HepG2 (cell line): Measurements from ENCODE around the gene SMAD3. TPM values are rescaled to one million over a fixed set of nuclear protein-coding genes. Genes with fewer than 3 reads are reported as not detected.

ENCODE experiments used
- EED ChIP-seq: sonication (generic); formaldehyde crosslinking; IDR thresholded peaks from 2 replicates; pipeline ENCODE4 v1.5.0; 2020; ENCODE audit warnings: mild to moderate bottlenecking, missing genetic modification reagents
- HOXA7 ChIP-seq: sonication (generic); formaldehyde crosslinking; IDR thresholded peaks from 2 replicates; pipeline ENCODE4 v1.8.1; 2022; ENCODE audit warnings: mild to moderate bottlenecking, missing genetic modification reagents, moderate library complexity
- MBD4 ChIP-seq: IDR thresholded peaks from 2 replicates; pipeline ENCODE4 v1.6.1; 2012; ENCODE audit warnings: low read length, inconsistent platforms, borderline replicate concordance
- PHB2 ChIP-seq: fragments of 450-650 bp; IDR thresholded peaks from 2 replicates; pipeline ENCODE4 v1.6.1; 2018; ENCODE audit not compliant: partially characterized antibody
- SP5 ChIP-seq: IDR thresholded peaks from 2 replicates; pipeline ENCODE4 v1.6.1; 2016; ENCODE audit warnings: low read depth, borderline replicate concordance
- TEAD3 ChIP-seq: optimal IDR thresholded peaks from 2 replicates; pipeline ENCODE3; 2016; ENCODE audit warnings: borderline replicate concordance
- TSC22D2 ChIP-seq: sonication (generic); formaldehyde crosslinking; IDR thresholded peaks from 2 replicates; pipeline ENCODE4 v1.5.1; 2020; ENCODE audit warnings: missing genetic modification reagents, mild to moderate bottlenecking, borderline replicate concordance
- ZBTB20 ChIP-seq: sonication (generic); formaldehyde crosslinking; IDR thresholded peaks from 2 replicates; pipeline ENCODE4 v1.8.1; 2023; ENCODE audit warnings: missing genetic modification reagents, low read depth, mild to moderate bottlenecking, borderline replicate concordance
- ZBTB7A ChIP-seq: sonication (generic); formaldehyde crosslinking; IDR thresholded peaks from 2 replicates; pipeline ENCODE4 v1.8.0; 2022; ENCODE audit warnings: mild to moderate bottlenecking, missing genetic modification reagents
- ZNF441 ChIP-seq: sonication (generic); formaldehyde crosslinking; IDR thresholded peaks from 2 replicates; pipeline ENCODE4 v1.7.0; 2021; ENCODE audit warnings: missing genetic modification reagents, borderline replicate concordance
- ZNF577 ChIP-seq: sonication (generic); formaldehyde crosslinking; IDR thresholded peaks from 2 replicates; pipeline ENCODE4 v1.4.0; 2020; ENCODE audit warnings: mild to moderate bottlenecking, low read depth, missing genetic modification reagents, borderline replicate concordance
- ZNF605 ChIP-seq: sonication (generic); formaldehyde crosslinking; IDR thresholded peaks from 2 replicates; pipeline ENCODE4 v1.8.0; 2022; ENCODE audit warnings: mild to moderate bottlenecking, missing genetic modification reagents
- ZNF724P ChIP-seq: sonication (generic); formaldehyde crosslinking; IDR thresholded peaks from 2 replicates; pipeline ENCODE4 v1.8.0; 2022; ENCODE audit warnings: missing genetic modification reagents, borderline replicate concordance
- ZNF788 ChIP-seq: sonication (generic); formaldehyde crosslinking; IDR thresholded peaks from 2 replicates; pipeline ENCODE4 v1.5.0; 2020; ENCODE audit warnings: mild to moderate bottlenecking, missing genetic modification reagents, borderline replicate concordance
- ZNF850 ChIP-seq: sonication (generic); formaldehyde crosslinking; conservative IDR thresholded peaks from 2 replicates; pipeline ENCODE4 v1.9.0; 2021; ENCODE audit warnings: mild to moderate bottlenecking, missing genetic modification reagents
- polyA plus RNA-seq, 8 experiments: library from polyadenylated mRNA; depleted of rRNA in 3 of 8; stranded (reverse) in 7 of 8; unstranded in 1 of 8; fragments of >200 nt; fragmentation: Illumina TruSeq in 4 of 8; extraction: Trizol in 4 of 8; gene quantifications; 2 replicates each; pipeline versions ENCODE4 v1.2.1 to v1.2.3, GENCODE V29; 2011 to 2016; ENCODE audit warnings: low read depth in 4 of 8, missing spikeins in 1 of 8, mixed read lengths in 1 of 8; ENCODE audit not compliant: insufficient read depth in 1 of 8
- total RNA-seq, 5 experiments: library from RNA; depleted of rRNA; stranded (reverse); fragments of >200 nt; fragmentation: Illumina TruSeq; extraction: Trizol; gene quantifications; 2 replicates each; pipeline ENCODE4 v1.2.3, GENCODE V29; 2016; ENCODE audit warnings: low read depth in 1 of 5
- TF ChIP-seq, protein P1 (sequence below): sonication (generic); formaldehyde crosslinking; conservative IDR thresholded peaks from 2 replicates; pipeline ENCODE4 v1.5.0; 2020; ENCODE audit warnings: missing genetic modification reagents
- TF ChIP-seq, protein P2 (sequence below): IDR thresholded peaks from 2 replicates; pipeline ENCODE4 v1.6.1; 2016; ENCODE audit warnings: missing genetic modification reagents, missing compliant biosample characterization
- TF ChIP-seq, protein P3 (sequence below): IDR thresholded peaks from 2 replicates; pipeline ENCODE4 v1.4.0; 2020; ENCODE audit warnings: mild to moderate bottlenecking, missing genetic modification reagents
- TF ChIP-seq, protein P4 (sequence below): sonication (generic); formaldehyde crosslinking; IDR thresholded peaks from 2 replicates; pipeline ENCODE4 v1.4.0; 2020; ENCODE audit warnings: missing genetic modification reagents, borderline replicate concordance
- TF ChIP-seq, protein P5 (sequence below): IDR thresholded peaks from 2 replicates; pipeline ENCODE4 v1.6.1; 2012; ENCODE audit warnings: low read depth, low read length, improper control_type of control experiment

Gene SMAD3
- total and polyA plus RNA-seq, 2 of the 13 experiments (the other 11 are each of a cell fraction or from before 2014, with no cell fraction given): 8.6 to 56.3 TPM

DNA sequence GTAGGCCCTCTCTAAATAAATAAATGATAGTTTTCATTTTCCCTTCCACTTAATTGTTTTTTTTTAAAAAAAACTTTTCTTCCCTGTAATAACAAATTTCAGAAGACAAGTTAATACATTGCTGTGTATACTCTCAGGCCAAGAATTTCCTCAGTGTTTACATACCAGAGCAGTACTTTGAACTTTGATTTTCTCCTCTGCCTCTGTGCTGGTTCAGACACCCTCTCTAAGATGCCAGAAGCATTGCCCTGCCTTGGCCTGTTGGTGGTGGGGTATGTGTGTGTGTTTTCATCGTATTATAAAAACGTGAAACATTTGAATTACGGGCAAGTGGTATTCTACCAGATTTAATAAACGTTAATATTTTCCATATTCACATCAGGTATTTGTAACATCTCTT, 70.1 kb downstream of the SMAD3 start (continued):
- TF ChIP-seq, protein P1, sequence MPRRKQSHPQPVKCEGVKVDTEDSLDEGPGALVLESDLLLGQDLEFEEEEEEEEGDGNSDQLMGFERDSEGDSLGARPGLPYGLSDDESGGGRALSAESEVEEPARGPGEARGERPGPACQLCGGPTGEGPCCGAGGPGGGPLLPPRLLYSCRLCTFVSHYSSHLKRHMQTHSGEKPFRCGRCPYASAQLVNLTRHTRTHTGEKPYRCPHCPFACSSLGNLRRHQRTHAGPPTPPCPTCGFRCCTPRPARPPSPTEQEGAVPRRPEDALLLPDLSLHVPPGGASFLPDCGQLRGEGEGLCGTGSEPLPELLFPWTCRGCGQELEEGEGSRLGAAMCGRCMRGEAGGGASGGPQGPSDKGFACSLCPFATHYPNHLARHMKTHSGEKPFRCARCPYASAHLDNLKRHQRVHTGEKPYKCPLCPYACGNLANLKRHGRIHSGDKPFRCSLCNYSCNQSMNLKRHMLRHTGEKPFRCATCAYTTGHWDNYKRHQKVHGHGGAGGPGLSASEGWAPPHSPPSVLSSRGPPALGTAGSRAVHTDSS (CRISPR knock-in tag): no peak
- TF ChIP-seq, protein P2, sequence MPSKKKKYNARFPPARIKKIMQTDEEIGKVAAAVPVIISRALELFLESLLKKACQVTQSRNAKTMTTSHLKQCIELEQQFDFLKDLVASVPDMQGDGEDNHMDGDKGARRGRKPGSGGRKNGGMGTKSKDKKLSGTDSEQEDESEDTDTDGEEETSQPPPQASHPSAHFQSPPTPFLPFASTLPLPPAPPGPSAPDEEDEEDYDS (CRISPR knock-in tag): no peak
- TF ChIP-seq ZNF788 (CRISPR knock-in tag) (no peak), MBD4 (no peak), ZNF577 (no peak), HOXA7 (CRISPR knock-in tag) (no peak), TEAD3 (CRISPR knock-in tag) (peak; percentile 97), ZNF724P (no peak), ZNF605 (CRISPR knock-in tag) (no peak), ZNF850 (no peak), ZNF441 (no peak), SP5 (CRISPR knock-in tag) (no peak), ZBTB20 (CRISPR knock-in tag) (no peak), EED (CRISPR knock-in tag) (no peak), PHB2 (no peak), ZBTB7A (CRISPR knock-in tag) (no peak), TSC22D2 (CRISPR knock-in tag) (no peak)
- TF ChIP-seq, protein P3, sequence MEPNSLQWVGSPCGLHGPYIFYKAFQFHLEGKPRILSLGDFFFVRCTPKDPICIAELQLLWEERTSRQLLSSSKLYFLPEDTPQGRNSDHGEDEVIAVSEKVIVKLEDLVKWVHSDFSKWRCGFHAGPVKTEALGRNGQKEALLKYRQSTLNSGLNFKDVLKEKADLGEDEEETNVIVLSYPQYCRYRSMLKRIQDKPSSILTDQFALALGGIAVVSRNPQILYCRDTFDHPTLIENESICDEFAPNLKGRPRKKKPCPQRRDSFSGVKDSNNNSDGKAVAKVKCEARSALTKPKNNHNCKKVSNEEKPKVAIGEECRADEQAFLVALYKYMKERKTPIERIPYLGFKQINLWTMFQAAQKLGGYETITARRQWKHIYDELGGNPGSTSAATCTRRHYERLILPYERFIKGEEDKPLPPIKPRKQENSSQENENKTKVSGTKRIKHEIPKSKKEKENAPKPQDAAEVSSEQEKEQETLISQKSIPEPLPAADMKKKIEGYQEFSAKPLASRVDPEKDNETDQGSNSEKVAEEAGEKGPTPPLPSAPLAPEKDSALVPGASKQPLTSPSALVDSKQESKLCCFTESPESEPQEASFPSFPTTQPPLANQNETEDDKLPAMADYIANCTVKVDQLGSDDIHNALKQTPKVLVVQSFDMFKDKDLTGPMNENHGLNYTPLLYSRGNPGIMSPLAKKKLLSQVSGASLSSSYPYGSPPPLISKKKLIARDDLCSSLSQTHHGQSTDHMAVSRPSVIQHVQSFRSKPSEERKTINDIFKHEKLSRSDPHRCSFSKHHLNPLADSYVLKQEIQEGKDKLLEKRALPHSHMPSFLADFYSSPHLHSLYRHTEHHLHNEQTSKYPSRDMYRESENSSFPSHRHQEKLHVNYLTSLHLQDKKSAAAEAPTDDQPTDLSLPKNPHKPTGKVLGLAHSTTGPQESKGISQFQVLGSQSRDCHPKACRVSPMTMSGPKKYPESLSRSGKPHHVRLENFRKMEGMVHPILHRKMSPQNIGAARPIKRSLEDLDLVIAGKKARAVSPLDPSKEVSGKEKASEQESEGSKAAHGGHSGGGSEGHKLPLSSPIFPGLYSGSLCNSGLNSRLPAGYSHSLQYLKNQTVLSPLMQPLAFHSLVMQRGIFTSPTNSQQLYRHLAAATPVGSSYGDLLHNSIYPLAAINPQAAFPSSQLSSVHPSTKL: peak; percentile 91
- TF ChIP-seq, protein P4, sequence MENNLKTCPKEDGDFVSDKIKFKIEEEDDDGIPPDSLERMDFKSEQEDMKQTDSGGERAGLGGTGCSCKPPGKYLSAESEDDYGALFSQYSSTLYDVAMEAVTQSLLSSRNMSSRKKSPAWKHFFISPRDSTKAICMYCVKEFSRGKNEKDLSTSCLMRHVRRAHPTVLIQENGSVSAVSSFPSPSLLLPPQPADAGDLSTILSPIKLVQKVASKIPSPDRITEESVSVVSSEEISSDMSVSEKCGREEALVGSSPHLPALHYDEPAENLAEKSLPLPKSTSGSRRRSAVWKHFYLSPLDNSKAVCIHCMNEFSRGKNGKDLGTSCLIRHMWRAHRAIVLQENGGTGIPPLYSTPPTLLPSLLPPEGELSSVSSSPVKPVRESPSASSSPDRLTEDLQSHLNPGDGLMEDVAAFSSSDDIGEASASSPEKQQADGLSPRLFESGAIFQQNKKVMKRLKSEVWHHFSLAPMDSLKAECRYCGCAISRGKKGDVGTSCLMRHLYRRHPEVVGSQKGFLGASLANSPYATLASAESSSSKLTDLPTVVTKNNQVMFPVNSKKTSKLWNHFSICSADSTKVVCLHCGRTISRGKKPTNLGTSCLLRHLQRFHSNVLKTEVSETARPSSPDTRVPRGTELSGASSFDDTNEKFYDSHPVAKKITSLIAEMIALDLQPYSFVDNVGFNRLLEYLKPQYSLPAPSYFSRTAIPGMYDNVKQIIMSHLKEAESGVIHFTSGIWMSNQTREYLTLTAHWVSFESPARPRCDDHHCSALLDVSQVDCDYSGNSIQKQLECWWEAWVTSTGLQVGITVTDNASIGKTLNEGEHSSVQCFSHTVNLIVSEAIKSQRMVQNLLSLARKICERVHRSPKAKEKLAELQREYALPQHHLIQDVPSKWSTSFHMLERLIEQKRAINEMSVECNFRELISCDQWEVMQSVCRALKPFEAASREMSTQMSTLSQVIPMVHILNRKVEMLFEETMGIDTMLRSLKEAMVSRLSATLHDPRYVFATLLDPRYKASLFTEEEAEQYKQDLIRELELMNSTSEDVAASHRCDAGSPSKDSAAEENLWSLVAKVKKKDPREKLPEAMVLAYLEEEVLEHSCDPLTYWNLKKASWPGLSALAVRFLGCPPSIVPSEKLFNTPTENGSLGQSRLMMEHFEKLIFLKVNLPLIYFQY (CRISPR knock-in tag): no peak
- TF ChIP-seq, protein P5, sequence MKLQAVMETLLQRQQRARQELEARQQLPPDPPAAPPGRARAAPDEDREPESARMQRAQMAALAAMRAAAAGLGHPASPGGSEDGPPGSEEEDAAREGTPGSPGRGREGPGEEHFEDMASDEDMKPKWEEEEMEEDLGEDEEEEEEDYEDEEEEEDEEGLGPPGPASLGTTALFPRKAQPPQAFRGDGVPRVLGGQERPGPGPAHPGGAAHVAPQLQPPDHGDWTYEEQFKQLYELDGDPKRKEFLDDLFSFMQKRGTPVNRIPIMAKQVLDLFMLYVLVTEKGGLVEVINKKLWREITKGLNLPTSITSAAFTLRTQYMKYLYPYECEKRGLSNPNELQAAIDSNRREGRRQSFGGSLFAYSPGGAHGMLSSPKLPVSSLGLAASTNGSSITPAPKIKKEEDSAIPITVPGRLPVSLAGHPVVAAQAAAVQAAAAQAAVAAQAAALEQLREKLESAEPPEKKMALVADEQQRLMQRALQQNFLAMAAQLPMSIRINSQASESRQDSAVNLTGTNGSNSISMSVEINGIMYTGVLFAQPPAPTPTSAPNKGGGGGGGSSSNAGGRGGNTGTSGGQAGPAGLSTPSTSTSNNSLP: no peak
